HCT116 (cell line): ENCODE results near the gene LPAR2. TPM values are rescaled to one million over a fixed set of nuclear protein-coding genes. Genes with fewer than 3 reads are reported as not detected.

Experiments used
- ATAC-seq: fragments of 200-7000 bp; cut with Tn5 transposase; 2 replicates; pipeline ENCODE4 v1.9.1; 2020; ENCODE audit warnings: mild to moderate bottlenecking, moderate library complexity
- Bru-seq: library from RNA; stranded (reverse); fragments of 400-500 nt; gene quantifications from one replicate; lab custom pipeline; 2021; lab: Mats Ljungman, UMichigan
- BruChase-seq, 2 experiments: library from RNA; stranded (reverse); fragments of 400-500 nt; gene quantifications; one replicate each; lab custom pipeline; 2021; lab: Mats Ljungman, UMichigan
- BruUV-seq: library from RNA; stranded (reverse); fragments of 400-500 nt; replicated peaks from 2 replicates; lab custom pipeline; 2021; lab: Mats Ljungman, UMichigan
- CTCF ChIA-PET: fragments of 300-600 bp; sonication (Branson Sonifier 250); formaldehyde crosslinking; loops from one replicate; lab custom pipeline; 2021; ENCODE audit warnings: antibody characterized with exemption; lab: Charles Lee
- POLR2A ChIA-PET: fragments of 300-600, 350-600 bp; sonication (Branson Sonifier 250); formaldehyde crosslinking; loops from one replicate; lab custom pipeline; 2021; ENCODE audit warnings: antibody characterized with exemption; lab: Charles Lee
- RAD21 ChIA-PET, 2 experiments: fragments of 300-600 bp; sonication (Branson Sonifier 250); formaldehyde crosslinking; loops; one replicate each; lab custom pipeline; 2023; ENCODE audit warnings: low total read pairs in 2 of 2; ENCODE audit not compliant: uncharacterized antibody in 2 of 2, unreplicated experiment in 2 of 2, low non-redundant PET in 1 of 2; lab: Charles Lee
- DNase-seq: peaks from one replicate; pipeline ENCODE4 v3.0.0-alpha.2; 2010; ENCODE audit warnings: low read depth, low spot score
- H2AFZ ChIP-seq: fragments of 200-600 bp; shearing (Covaris generic), sonication (generic); 2 replicates; pipeline ENCODE4 v1.6.1; 2017; ENCODE audit warnings: low read depth, mixed run types, mixed read lengths, antibody characterized with exemption, low read length; ENCODE audit not compliant: poor library complexity, severe bottlenecking
- H3K27ac ChIP-seq: 2 replicates; pipeline ENCODE4 v1.5.1; 2012; ENCODE audit warnings: low read depth, low read length
- H3K27me3 ChIP-seq: fragments of 200-600 bp; sonication (generic); 2 replicates; pipeline ENCODE4 v1.6.1; 2016; ENCODE audit warnings: mixed run types, low read length, mixed read lengths; ENCODE audit not compliant: insufficient read depth
- H3K36me3 ChIP-seq, 2 experiments: fragments of 200-500 bp in 1 of 2; fragments of 200-600 bp in 1 of 2; sonication (Bioruptor generic) in 1 of 2; sonication (generic) in 1 of 2; 2 replicates each; pipeline versions ENCODE4 v1.5.1 to v1.6.1; 2014 to 2016; ENCODE audit warnings: low read length in 2 of 2, inconsistent platforms in 1 of 2, mixed read lengths in 1 of 2, mixed run types in 1 of 2; ENCODE audit not compliant: insufficient read depth in 2 of 2, control insufficient read depth in 1 of 2
- H3K4me1 ChIP-seq, 2 experiments: fragments of 200-600 bp in 1 of 2; sonication (generic) in 1 of 2; 2 replicates each; pipeline versions ENCODE4 v1.5.1 to v1.6.1; 2012 to 2017; ENCODE audit warnings: low read length in 2 of 2, inconsistent platforms in 1 of 2, mild to moderate bottlenecking in 1 of 2, mixed read lengths in 1 of 2, mixed run types in 1 of 2, moderate library complexity in 1 of 2; ENCODE audit not compliant: insufficient read depth in 2 of 2, control insufficient read depth in 1 of 2
- H3K4me2 ChIP-seq: fragments of 200-600 bp; sonication (generic); 2 replicates; pipeline ENCODE4 v1.6.1; 2017; ENCODE audit warnings: mixed run types, low read length, mixed read lengths
- H3K4me3 ChIP-seq, 2 experiments: fragments of 200-600 bp in 1 of 2; sonication (generic) in 1 of 2; replicated peaks in 1 of 2; 2 replicates each; pipeline ENCODE4 v1.5.1; 2011 to 2016; ENCODE audit warnings: low read length in 2 of 2, control low read depth in 1 of 2, low read depth in 1 of 2, mild to moderate bottlenecking in 1 of 2, mixed read lengths in 1 of 2, mixed run types in 1 of 2
- H3K79me2 ChIP-seq: fragments of 200-600 bp; sonication (generic); 2 replicates; pipeline ENCODE4 v1.6.1; 2017; ENCODE audit warnings: mild to moderate bottlenecking, mixed run types, low read length, moderate library complexity, mixed read lengths; ENCODE audit not compliant: insufficient read depth
- H3K9ac ChIP-seq: fragments of 200-600 bp; sonication (generic); 2 replicates; pipeline ENCODE4 v1.6.1; 2016; ENCODE audit warnings: low read length, mixed read lengths
- H3K9me2 ChIP-seq: fragments of 200-600 bp; sonication (generic), shearing (Covaris generic); 2 replicates; pipeline ENCODE4 v1.6.1; 2017; ENCODE audit warnings: mixed run types, mild to moderate bottlenecking, moderate library complexity; ENCODE audit not compliant: insufficient read depth
- H3K9me3 ChIP-seq, 2 experiments: fragments of 200-500 bp in 1 of 2; fragments of 200-600 bp in 1 of 2; sonication (Bioruptor generic) in 1 of 2; sonication (generic) in 1 of 2; 2 replicates each; pipeline ENCODE4 v1.6.1; 2014 to 2017; ENCODE audit warnings: low read length in 2 of 2, mixed read lengths in 2 of 2, inconsistent platforms in 1 of 2, low read depth in 1 of 2, mild to moderate bottlenecking in 1 of 2, mixed run types in 1 of 2, moderate library complexity in 1 of 2; ENCODE audit not compliant: control insufficient read depth in 1 of 2, insufficient read depth in 1 of 2
- H4K20me1 ChIP-seq: fragments of 200-600 bp; sonication (generic), shearing (Covaris generic); 2 replicates; pipeline ENCODE4 v1.6.1; 2017; ENCODE audit warnings: mixed run types, mild to moderate bottlenecking, moderate library complexity; ENCODE audit not compliant: insufficient read depth
- CBX3 ChIP-seq: IDR thresholded peaks from 2 replicates; pipeline ENCODE4 v1.6.1; 2012; ENCODE audit warnings: low read depth
- CTCF ChIP-seq, 3 experiments: fragments of 200-600 bp in 1 of 3; sonication (generic) in 1 of 3; IDR thresholded peaks in 2 of 3; conservative IDR thresholded peaks in 1 of 3; 2 replicates each; pipeline ENCODE4 v1.5.1; 2012 to 2017; ENCODE audit warnings: low read depth in 2 of 3, low read length in 2 of 3, antibody characterized with exemption in 1 of 3, borderline replicate concordance in 1 of 3, control low read depth in 1 of 3, mild to moderate bottlenecking in 1 of 3, mixed read lengths in 1 of 3, mixed run types in 1 of 3, moderate library complexity in 1 of 3; ENCODE audit not compliant: insufficient read depth in 1 of 3
- ELF1 ChIP-seq: IDR thresholded peaks from 2 replicates; pipeline ENCODE4 v1.6.1; 2012; ENCODE audit warnings: low read depth, borderline replicate concordance
- EZH2 ChIP-seq: fragments of 200-600 bp; sonication (generic); IDR thresholded peaks from 2 replicates; pipeline ENCODE4 v1.6.1; 2017; ENCODE audit warnings: antibody characterized with exemption, mixed run types
- MAX ChIP-seq: IDR thresholded peaks from 2 replicates; pipeline ENCODE4 v1.6.1; 2012
- POLR2A ChIP-seq: IDR thresholded peaks from 2 replicates; pipeline ENCODE4 v1.7.0; 2011; ENCODE audit warnings: borderline replicate concordance; ENCODE audit not compliant: insufficient read depth, insufficient read length; ENCODE audit errors: extremely low read depth
- POLR2AphosphoS5 ChIP-seq: IDR thresholded peaks from 2 replicates; pipeline ENCODE4 v1.6.1; 2011; ENCODE audit warnings: mild to moderate bottlenecking, low read depth, low read length, moderate library complexity
- SRF ChIP-seq: IDR thresholded peaks from 2 replicates; pipeline ENCODE4 v1.6.1; 2012; ENCODE audit warnings: low read depth
- YY1 ChIP-seq: IDR thresholded peaks from 2 replicates; pipeline ENCODE4 v1.6.1; 2011; ENCODE audit warnings: low read length, low read depth, moderate library complexity, mild to moderate bottlenecking; ENCODE audit not compliant: insufficient replicate concordance; ENCODE audit errors: extremely low read depth
- ZFX ChIP-seq: fragments of 450-650 bp; IDR thresholded peaks from 2 replicates; pipeline ENCODE4 v1.6.1; 2017
- intact Hi-C: fragments of 100-400 bp; cut with micrococcal nuclease; formaldehyde crosslinking; loops from 2 replicates; pipeline ENCODE4 v1.10.0; 2022
- long read RNA-seq: library from polyadenylated mRNA; unstranded; transcript quantifications from one replicate; pipeline ENCODE4 v2.0.0, GENCODE V29; 2021; ENCODE audit not compliant: unreplicated experiment
- polyA plus RNA-seq: library from polyadenylated mRNA; unstranded; fragments of >200 nt; gene quantifications from 2 replicates; pipeline ENCODE4 v1.2.1, GENCODE V29; 2012; ENCODE audit warnings: missing spikeins
- total RNA-seq: library from RNA; stranded (reverse); gene quantifications from one replicate; pipeline ENCODE4 v1.2.1, GENCODE V29; 2021; ENCODE audit not compliant: unreplicated experiment

The LPAR2 gene
- total RNA-seq (28.2 TPM), Bru-seq, nascent RNA (percentile 62 among the genes with signal in this experiment), BruChase-seq, experiment 1, labeled RNA remaining after a 6-hour chase (percentile 77 among the genes with signal in this experiment), BruChase-seq, experiment 2, labeled RNA remaining after a 2-hour chase (percentile 84 among the genes with signal in this experiment)
- 33.0 and 41.7 TPM in 2 replicates for polyA plus RNA-seq
- long read RNA-seq, transcript LPAR2-201 (3 exons, 1,791 nt): major isoform, 26 of 63 reads
- long read RNA-seq, partial matches to known transcripts: 30 of 63 reads
- long read RNA-seq, other reads (novel, unspliced or antisense): 7 of 63 reads

GRCh38 chr19:19627621-19628500 is at the start of gene LPAR2:
Gene LPAR2, minus strand, starts transcription at chr19:19628220. Its CDS starts 945 bp downstream, at chr19:19627275.
- ChIA-PET POLR2A (interaction anchor here (0.9 kb wide), 1 partner anchor 26 kb away, joined by 3 read pairs; no protein-coding TSS in a partner anchor), CTCF (no interaction called here), RAD21 (no interaction called here)
- H4K20me1 ChIP-seq: no peaks in the 10 kb centered on the region
- peak within 1 kb of the TSS; percentile 92 for H3K9ac ChIP-seq
- TF ChIP-seq MAX: peak; percentile 66; the same call in 1 of the 2 replicates
- no peak for TF ChIP-seq YY1
- TF ChIP-seq ZFX: peak; percentile 70
- TF ChIP-seq POLR2A: peak; percentile 54
- peak; percentile 73 for TF ChIP-seq POLR2AphosphoS5
- no peak for TF ChIP-seq CBX3
- peaks cover 4 to 22% of the 10 kb centered on the region in 2 experiments for H3K4me1 ChIP-seq
- H3K9me2 ChIP-seq: no peaks in the 10 kb centered on the region
- H3K79me2 ChIP-seq: peaks cover 10% of the 10 kb centered on the region; the same call in 1 of the 2 replicates
- H2AFZ ChIP-seq: no peak within 1 kb of the TSS
- peaks cover 5% of the 10 kb centered on the region in 2 experiments; a peak in 2 of 4 replicates for H3K36me3 ChIP-seq
- intact Hi-C loops: no loop called here
- no peaks in the 10 kb centered on the region for H3K9me3 ChIP-seq
- ATAC-seq (peak; percentile 83), DNase-seq (peak; percentile 24)
- peak within 1 kb of the TSS; percentile 96 for H3K27ac ChIP-seq
- peak within 1 kb of the TSS; percentile 67 to 76 for H3K4me3 ChIP-seq
- no peaks in the 10 kb centered on the region for H3K27me3 ChIP-seq
- no TSS peak for BruUV-seq
- H3K4me2 ChIP-seq: peak within 1 kb of the TSS; percentile 97

GRCh38 chr19:19677579-19677978 is 49.6 kb upstream of the LPAR2 start:
- intact Hi-C loops: no loop called here
- H3K4me2 ChIP-seq: no peak overlapping the region
- no peak overlapping the region for H2AFZ ChIP-seq
- no peak overlapping the region for H3K27ac ChIP-seq
- H3K4me1 ChIP-seq: no peaks in the 10 kb centered on the region
- DNase-seq: no peak
- no peaks in the 10 kb centered on the region for H3K27me3 ChIP-seq
- no peaks in the 10 kb centered on the region for H3K9me2 ChIP-seq
- POLR2A ChIA-PET: no interaction called here
- H3K9me3 ChIP-seq: peaks cover 15 to 26% of the 10 kb centered on the region in 2 experiments
- BruUV-seq: no TSS peak
- no peak overlapping the region for H3K4me3 ChIP-seq
- TF ChIP-seq CTCF (IDR thresholded peaks at IDR 0.05 in 2 of 3, conservative IDR thresholded peaks at IDR 0.05 in 1 of 3; ENCODE audit: borderline replicate concordance in 1 of 3, insufficient read depth in 1 of 3, low read depth in 2 of 3, low read length in 2 of 3) (no peak), EZH2 (no peak), SRF (no peak), ELF1 (no peak)
- TF ChIP-seq, all 23 proteins: peak for 0
- CTCF ChIA-PET: no interaction called here
- Histone ChIP-seq H4K20me1 (no peaks in the 10 kb centered on the region), H3K36me3 (peaks cover 8 to 47% of the 10 kb centered on the region in 2 experiments), H3K9ac (no peak overlapping the region), H3K79me2 (peaks cover 27% of the 10 kb centered on the region)
- RAD21 ChIA-PET: no interaction called here
- no peak for ATAC-seq
